Activated naive CD4-positive, alpha-beta T cell (primary cell): ENCODE results near the gene IL3RA.
"Not testable (repeated sequence)": the region's sequence is repeated elsewhere in the genome, so short reads cannot be mapped to it uniquely, and the experiment has no call there.

Source experiments
- DNase-seq, 4 experiments: peaks; one replicate each; lab custom pipeline; 2025; lab: John Stamatoyannopoulos, UW

The IL3RA gene

GRCh38 chrX:1423215-1423614, 86.6 kb downstream of the IL3RA start:
- no peak for DNase-seq

DNA sequence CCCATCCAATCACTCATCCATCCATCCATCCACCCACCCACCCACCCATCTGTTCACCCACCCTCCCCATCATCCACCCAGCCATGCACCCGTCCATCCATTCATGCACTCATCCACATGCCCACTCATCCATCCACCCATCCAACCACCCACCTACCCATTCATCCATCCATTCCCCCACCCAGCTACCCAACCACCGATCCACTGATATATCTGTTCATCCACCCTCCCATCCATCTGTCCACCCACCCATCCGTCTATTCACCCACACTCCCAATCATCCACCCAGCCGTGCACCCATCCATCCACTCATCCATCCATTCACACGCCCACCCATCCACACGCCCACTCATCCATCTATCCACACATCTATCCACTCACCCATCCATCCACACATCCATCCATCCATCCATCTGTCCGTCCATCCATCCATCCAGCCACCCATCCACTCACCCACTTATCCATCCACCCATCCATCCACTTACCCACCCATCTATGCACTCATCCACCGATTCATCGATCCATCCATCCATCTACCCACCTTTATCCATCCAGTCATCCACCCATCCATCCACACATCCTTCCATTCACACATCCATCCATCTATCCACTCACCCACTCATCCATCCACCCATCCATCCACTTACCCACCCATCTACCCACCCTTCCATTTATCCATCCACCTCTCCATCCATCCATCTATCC, 87.7 kb downstream of the IL3RA start:
- DNase-seq: no peak

GRCh38 chrX:1425381-1425780, 88.8 kb downstream of the IL3RA start:
- DNase-seq: no peak

DNA sequence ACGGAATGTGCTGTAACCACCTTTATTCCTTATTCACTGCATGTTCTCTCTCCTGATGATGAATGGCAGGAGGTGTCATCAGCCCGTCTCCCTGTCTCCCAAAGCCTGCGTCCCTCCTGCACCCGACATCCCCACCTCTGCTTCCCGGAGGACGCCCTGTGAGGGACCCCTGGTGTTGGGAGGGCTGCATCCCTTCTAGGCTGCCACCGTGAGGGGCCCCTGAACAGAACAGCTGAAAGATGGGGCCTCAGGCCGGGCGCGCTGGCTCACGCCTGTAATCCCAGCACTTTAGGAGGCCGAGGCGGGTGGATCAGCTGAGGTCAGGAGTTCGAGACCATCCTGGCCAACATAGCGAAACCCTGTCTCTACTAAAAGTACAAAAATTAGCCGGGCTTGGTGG, 89.7 kb downstream of the IL3RA start:
- DNase-seq: not testable (repeated sequence)

- no peak for DNase-seq
Measured at GRCh38 chrX:1427756-1428155, 91.2 kb downstream of the IL3RA start.

DNA sequence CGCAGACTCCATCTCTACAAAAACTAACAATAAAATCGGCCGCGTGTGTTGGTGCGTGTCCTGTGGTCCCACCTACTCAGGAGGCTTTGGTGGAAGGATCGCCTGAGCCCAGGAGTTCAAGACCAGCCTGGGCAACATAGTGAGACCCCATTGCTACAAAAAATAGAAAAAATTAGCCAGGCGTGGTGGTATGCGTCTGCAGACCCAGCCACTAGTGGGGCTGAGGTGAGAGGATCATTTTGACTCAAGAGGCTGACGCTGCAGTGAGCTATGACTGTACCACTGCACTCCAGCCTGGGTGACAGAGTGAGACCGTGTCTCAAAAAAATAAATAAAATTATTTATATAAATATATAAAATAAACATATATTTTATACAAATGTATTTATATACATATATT, 93.9 kb downstream of the IL3RA start:
- no peak for DNase-seq
